PC-3 (cell line): ENCODE results near the gene PIGU.

Experiments used
- EZH2 ChIP-seq: fragments of 300-600 bp; sonication (generic); IDR thresholded peaks from one replicate; pipeline ENCODE4 v1.6.1; 2017; ENCODE audit warnings: antibody characterized with exemption, mild to moderate bottlenecking, low read length; ENCODE audit not compliant: unreplicated experiment
- EZH2phosphoT487 ChIP-seq: fragments of 300-600 bp; sonication (generic); IDR thresholded peaks from 2 replicates; pipeline ENCODE4 v1.6.1; 2018; ENCODE audit warnings: mild to moderate bottlenecking, antibody characterized with exemption, low read length, borderline replicate concordance
- TF ChIP-seq, protein P1 (sequence below): fragments of 300-600 bp; sonication (generic); conservative IDR thresholded peaks from 2 replicates; pipeline ENCODE4 v1.5.1; 2017; ENCODE audit warnings: antibody characterized with exemption, low read depth, mild to moderate bottlenecking, low read length

DNA sequence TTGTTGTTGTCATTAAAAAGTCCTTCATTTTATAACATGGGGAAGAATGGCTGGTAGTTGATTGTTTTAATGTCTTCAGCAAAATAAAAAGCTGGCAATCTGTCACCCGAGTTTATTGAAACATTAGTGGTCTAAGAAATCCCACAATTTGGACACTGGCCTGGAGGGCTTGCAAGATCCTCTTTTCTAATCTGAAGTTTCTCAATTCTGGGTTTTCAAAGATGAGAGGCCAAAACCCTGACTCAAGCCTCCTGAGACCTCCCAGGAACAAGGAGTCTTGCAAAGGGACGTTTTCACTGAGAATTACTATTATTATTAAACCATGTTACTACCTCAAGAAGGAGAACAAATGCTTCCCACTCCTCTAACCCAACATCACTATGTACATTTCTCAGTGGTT, 98.9 kb downstream of the PIGU start:
- TF ChIP-seq, protein P1, sequence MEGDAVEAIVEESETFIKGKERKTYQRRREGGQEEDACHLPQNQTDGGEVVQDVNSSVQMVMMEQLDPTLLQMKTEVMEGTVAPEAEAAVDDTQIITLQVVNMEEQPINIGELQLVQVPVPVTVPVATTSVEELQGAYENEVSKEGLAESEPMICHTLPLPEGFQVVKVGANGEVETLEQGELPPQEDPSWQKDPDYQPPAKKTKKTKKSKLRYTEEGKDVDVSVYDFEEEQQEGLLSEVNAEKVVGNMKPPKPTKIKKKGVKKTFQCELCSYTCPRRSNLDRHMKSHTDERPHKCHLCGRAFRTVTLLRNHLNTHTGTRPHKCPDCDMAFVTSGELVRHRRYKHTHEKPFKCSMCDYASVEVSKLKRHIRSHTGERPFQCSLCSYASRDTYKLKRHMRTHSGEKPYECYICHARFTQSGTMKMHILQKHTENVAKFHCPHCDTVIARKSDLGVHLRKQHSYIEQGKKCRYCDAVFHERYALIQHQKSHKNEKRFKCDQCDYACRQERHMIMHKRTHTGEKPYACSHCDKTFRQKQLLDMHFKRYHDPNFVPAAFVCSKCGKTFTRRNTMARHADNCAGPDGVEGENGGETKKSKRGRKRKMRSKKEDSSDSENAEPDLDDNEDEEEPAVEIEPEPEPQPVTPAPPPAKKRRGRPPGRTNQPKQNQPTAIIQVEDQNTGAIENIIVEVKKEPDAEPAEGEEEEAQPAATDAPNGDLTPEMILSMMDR: no peak
- TF ChIP-seq EZH2 (no peak), EZH2phosphoT487 (no peak)
